ENCODE data around the gene PRKN.

GRCh38 chr6:162249907-162250642 is 477.5 kb downstream of the PRKN start:
- TF ChIP-seq, protein P1, sequence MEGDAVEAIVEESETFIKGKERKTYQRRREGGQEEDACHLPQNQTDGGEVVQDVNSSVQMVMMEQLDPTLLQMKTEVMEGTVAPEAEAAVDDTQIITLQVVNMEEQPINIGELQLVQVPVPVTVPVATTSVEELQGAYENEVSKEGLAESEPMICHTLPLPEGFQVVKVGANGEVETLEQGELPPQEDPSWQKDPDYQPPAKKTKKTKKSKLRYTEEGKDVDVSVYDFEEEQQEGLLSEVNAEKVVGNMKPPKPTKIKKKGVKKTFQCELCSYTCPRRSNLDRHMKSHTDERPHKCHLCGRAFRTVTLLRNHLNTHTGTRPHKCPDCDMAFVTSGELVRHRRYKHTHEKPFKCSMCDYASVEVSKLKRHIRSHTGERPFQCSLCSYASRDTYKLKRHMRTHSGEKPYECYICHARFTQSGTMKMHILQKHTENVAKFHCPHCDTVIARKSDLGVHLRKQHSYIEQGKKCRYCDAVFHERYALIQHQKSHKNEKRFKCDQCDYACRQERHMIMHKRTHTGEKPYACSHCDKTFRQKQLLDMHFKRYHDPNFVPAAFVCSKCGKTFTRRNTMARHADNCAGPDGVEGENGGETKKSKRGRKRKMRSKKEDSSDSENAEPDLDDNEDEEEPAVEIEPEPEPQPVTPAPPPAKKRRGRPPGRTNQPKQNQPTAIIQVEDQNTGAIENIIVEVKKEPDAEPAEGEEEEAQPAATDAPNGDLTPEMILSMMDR (IDR thresholded peaks at IDR 0.05) = no peak
- no peak for TF ChIP-seq POLR2A (IDR thresholded peaks at IDR 0.05)
